ENCODE measurements around the gene LPAR1.

DNA sequence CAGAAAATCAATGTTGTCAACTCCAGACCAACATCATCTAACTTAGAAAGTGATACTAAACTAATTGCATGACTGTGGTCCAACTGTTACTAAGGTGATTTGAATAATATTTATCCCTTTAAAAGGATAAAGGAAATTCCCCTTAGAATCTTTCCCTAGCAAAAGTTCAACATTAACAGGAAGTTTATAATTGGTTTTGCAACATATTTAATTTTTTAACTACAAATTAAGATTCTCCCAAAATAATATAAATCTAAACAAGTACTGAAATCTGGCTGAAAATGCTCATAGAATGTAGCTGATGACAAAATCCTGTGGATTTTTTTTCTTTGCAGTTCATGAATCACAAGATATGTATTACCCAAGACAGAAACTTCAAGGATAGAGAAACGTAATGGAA, 151.4 kb downstream of the LPAR1 start:
- no peak for TF ChIP-seq TP53 (CRISPR knock-in tag; IDR thresholded peaks at IDR 0.05)
- TF ChIP-seq, protein P1, sequence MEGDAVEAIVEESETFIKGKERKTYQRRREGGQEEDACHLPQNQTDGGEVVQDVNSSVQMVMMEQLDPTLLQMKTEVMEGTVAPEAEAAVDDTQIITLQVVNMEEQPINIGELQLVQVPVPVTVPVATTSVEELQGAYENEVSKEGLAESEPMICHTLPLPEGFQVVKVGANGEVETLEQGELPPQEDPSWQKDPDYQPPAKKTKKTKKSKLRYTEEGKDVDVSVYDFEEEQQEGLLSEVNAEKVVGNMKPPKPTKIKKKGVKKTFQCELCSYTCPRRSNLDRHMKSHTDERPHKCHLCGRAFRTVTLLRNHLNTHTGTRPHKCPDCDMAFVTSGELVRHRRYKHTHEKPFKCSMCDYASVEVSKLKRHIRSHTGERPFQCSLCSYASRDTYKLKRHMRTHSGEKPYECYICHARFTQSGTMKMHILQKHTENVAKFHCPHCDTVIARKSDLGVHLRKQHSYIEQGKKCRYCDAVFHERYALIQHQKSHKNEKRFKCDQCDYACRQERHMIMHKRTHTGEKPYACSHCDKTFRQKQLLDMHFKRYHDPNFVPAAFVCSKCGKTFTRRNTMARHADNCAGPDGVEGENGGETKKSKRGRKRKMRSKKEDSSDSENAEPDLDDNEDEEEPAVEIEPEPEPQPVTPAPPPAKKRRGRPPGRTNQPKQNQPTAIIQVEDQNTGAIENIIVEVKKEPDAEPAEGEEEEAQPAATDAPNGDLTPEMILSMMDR (IDR thresholded peaks at IDR 0.05), result no peak
